Chondrocyte (in vitro differentiated cells): ENCODE data around the gene CSRP2. TPM values are rescaled to one million over a fixed set of nuclear protein-coding genes. Genes with fewer than 3 reads are reported as not detected.
A peak's percentile ranks its signal among the peaks of the same experiment; 100 is the strongest.

Experiments used
- DNase-seq: peaks from one replicate; pipeline ENCODE4 v3.0.0; 2021; ENCODE audit warnings: mixed read lengths, low spot score
- H3K27ac Mint-ChIP-seq: one replicate; pipeline ENCODE4 v1.8.0; 2021; ENCODE audit warnings: mild to moderate bottlenecking, moderate library complexity, mixed read lengths; ENCODE audit not compliant: unreplicated experiment
- H3K27me3 Mint-ChIP-seq: 2 replicates; pipeline ENCODE4 v1.8.0; 2021; ENCODE audit warnings: low read depth, mixed read lengths
- H3K36me3 Mint-ChIP-seq: 2 replicates; pipeline ENCODE4 v1.8.0; 2021; ENCODE audit warnings: low read depth, mixed read lengths
- H3K4me1 Mint-ChIP-seq: 2 replicates; pipeline ENCODE4 v1.8.0; 2021; ENCODE audit warnings: low read depth, mild to moderate bottlenecking, mixed read lengths
- H3K4me3 Mint-ChIP-seq: one replicate; pipeline ENCODE4 v1.8.0; 2021; ENCODE audit warnings: mild to moderate bottlenecking, moderate library complexity, mixed read lengths; ENCODE audit not compliant: unreplicated experiment
- H3K9me3 Mint-ChIP-seq: 2 replicates; pipeline ENCODE4 v1.8.0; 2021; ENCODE audit warnings: low read depth, mixed read lengths
- total RNA-seq: library from RNA; stranded (reverse); gene quantifications from 3 replicates; pipeline ENCODE4 v1.2.1, GENCODE V29; 2021
- TF ChIP-seq, protein P1 (sequence below): fragments of 200-600 bp; sonication (generic); IDR thresholded peaks from 2 replicates; pipeline ENCODE4 v1.5.0; 2021; ENCODE audit warnings: antibody characterized with exemption, mild to moderate bottlenecking, moderate library complexity

The CSRP2 gene
- total RNA-seq, 1 donor from 2014 or later, result 215 TPM

DNA sequence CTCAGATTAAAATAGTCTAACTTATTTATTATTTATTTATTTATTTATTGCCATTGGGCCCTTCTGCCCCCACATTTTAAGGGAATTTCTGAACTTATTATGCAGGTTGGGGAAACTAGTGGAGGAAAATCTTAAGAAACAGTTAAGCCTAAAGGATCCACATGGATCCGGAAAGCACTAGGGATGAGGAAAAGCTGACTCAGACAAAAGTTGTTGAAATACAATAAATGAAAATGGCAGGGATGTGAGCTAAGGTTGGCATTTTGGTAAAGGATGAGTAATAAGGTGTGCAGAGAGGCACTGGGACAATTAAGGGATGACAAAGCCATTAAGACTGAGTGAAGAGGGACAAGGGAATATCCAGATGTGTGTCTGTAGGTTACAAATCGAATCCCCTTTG is 20.7 kb upstream of the CSRP2 start:
- no peaks in the 10 kb centered on the region for H3K36me3 Mint-ChIP-seq
- TF ChIP-seq, protein P1, sequence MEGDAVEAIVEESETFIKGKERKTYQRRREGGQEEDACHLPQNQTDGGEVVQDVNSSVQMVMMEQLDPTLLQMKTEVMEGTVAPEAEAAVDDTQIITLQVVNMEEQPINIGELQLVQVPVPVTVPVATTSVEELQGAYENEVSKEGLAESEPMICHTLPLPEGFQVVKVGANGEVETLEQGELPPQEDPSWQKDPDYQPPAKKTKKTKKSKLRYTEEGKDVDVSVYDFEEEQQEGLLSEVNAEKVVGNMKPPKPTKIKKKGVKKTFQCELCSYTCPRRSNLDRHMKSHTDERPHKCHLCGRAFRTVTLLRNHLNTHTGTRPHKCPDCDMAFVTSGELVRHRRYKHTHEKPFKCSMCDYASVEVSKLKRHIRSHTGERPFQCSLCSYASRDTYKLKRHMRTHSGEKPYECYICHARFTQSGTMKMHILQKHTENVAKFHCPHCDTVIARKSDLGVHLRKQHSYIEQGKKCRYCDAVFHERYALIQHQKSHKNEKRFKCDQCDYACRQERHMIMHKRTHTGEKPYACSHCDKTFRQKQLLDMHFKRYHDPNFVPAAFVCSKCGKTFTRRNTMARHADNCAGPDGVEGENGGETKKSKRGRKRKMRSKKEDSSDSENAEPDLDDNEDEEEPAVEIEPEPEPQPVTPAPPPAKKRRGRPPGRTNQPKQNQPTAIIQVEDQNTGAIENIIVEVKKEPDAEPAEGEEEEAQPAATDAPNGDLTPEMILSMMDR, result no peak
- no peak for DNase-seq
- no peak overlapping the region for H3K4me3 Mint-ChIP-seq
- H3K4me1 Mint-ChIP-seq, result peaks cover 7% of the 10 kb centered on the region
- no peak overlapping the region for H3K27ac Mint-ChIP-seq
- H3K9me3 Mint-ChIP-seq, result peaks cover 6% of the 10 kb centered on the region
- no peaks in the 10 kb centered on the region for H3K27me3 Mint-ChIP-seq

DNA sequence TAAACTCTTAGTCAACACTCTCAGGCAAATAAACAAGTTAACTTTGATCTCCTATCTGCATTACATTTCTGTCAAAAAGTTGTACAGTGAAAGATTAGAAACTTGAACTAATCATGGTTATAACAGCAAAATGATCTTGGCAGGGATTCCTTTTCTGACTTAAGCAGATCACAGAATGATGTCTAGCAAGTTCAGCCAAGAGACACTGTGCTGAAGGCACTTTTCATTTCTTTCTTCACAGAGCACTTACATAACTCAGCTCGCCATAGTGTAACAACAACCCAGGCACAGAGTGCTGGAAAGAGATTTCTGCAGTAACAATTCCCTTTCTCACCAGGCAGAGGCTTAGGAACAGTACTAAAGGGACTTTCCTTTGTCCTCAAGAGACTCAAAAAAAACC is 19.6 kb upstream of the CSRP2 start:
- TF ChIP-seq, protein P1, result no peak
- no peak overlapping the region for H3K4me3 Mint-ChIP-seq
- DNase-seq, result no peak
- H3K36me3 Mint-ChIP-seq, result no peaks in the 10 kb centered on the region
- H3K27me3 Mint-ChIP-seq, result no peaks in the 10 kb centered on the region
- H3K4me1 Mint-ChIP-seq, result peaks cover 7% of the 10 kb centered on the region
- no peak overlapping the region for H3K27ac Mint-ChIP-seq
- peaks cover 14% of the 10 kb centered on the region for H3K9me3 Mint-ChIP-seq

DNA sequence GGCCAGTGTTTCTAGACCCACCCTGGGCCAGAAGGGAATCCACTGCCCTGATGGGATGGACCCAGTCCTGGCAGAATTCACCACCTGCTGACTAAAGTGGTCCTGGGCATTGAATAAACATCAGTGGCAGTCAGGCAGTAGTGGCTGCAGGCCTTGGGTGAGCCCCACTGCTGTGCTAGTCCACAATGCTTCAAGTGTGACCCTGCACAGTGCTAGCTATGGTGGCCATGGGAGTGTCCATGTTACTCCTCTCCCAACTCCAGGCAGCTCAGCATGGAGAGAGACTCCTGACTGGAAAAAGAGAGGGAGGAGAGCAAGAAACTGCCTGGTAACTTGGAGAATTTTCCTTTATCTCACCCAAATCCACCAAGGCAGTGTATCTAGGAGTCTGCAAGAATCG is 17.5 kb upstream of the CSRP2 start:
- H3K27me3 Mint-ChIP-seq, result no peaks in the 10 kb centered on the region
- H3K27ac Mint-ChIP-seq, result no peak overlapping the region
- peaks cover 14% of the 10 kb centered on the region for H3K9me3 Mint-ChIP-seq
- peaks cover 3% of the 10 kb centered on the region for H3K4me1 Mint-ChIP-seq
- peaks cover 2% of the 10 kb centered on the region for H3K36me3 Mint-ChIP-seq
- no peak for DNase-seq
- H3K4me3 Mint-ChIP-seq, result no peak overlapping the region
- TF ChIP-seq, protein P1, result no peak

DNA sequence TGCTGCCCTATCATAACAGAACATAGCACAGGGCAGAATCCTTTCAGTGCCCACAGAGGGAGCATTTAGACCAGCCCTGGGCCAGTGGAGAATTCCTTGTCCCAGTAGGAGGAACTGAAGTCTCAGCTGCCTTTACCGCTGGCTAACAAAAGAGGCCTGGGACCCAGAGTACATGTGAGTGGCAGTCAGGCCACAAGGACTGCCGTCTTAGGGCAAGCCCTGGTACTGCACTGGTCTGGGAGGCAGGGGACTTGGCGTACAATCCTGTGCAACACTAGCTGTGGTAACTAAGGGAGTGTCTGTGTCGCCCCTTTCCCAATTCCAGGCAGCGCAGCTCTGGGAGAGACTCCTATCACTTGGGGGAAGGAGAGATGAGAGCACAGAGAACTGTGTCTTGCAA is 17.0 kb upstream of the CSRP2 start:
- peaks cover 14% of the 10 kb centered on the region for H3K9me3 Mint-ChIP-seq
- H3K27ac Mint-ChIP-seq, result no peak overlapping the region
- peaks cover 2% of the 10 kb centered on the region for H3K36me3 Mint-ChIP-seq
- DNase-seq, result no peak
- H3K4me3 Mint-ChIP-seq, result no peak overlapping the region
- peaks cover 3% of the 10 kb centered on the region for H3K4me1 Mint-ChIP-seq
- TF ChIP-seq, protein P1, result peak; percentile 16
- H3K27me3 Mint-ChIP-seq, result no peaks in the 10 kb centered on the region

DNA sequence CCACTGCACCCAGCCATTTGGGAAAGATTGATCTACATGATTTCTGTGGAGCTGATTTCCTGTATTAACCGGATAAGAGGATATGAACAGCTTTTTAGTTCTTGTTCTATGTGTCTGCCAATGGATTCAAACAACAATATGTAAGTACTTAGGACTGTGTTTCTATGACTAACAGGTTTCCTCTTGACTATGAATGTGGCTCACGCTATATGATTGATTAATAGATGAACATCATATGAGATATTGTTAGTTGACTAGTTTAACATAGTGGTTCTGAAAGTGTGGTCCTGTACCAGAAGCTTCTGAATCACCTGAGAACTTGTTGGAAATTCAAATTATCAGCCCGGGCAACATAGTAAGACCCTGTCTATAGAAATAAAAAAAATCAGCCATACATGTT is 12.8 kb upstream of the CSRP2 start:
- H3K4me1 Mint-ChIP-seq, result no peaks in the 10 kb centered on the region
- peaks cover 2% of the 10 kb centered on the region for H3K36me3 Mint-ChIP-seq
- TF ChIP-seq, protein P1, result no peak
- no peak for DNase-seq
- H3K4me3 Mint-ChIP-seq, result no peak overlapping the region
- H3K27ac Mint-ChIP-seq, result no peak overlapping the region
- peaks cover 14% of the 10 kb centered on the region for H3K9me3 Mint-ChIP-seq
- H3K27me3 Mint-ChIP-seq, result no peaks in the 10 kb centered on the region
